ENCODE measurements around the gene WDR72.
"Not testable (repeated sequence)": the region's sequence is repeated elsewhere in the genome, so short reads cannot be mapped to it uniquely, and the experiment has no call there.

Gene WDR72

GRCh38 chr15:53746101-53746500, 13.4 kb downstream of the WDR72 start:
- in situ Hi-C loops (cut with MboI; ENCODE audit: low sequenced_read_pairs), result no loop called here
- Histone ChIP-seq H3K9me3 (no peaks in the 10 kb centered on the region), H3K4me1 (peaks cover 3% of the 10 kb centered on the region; the same call in 1 of the 2 replicates), H3K36me3 (replicated peaks) (no peaks in the 10 kb centered on the region), H3K27me3 (ENCODE audit: low read depth) (no peaks in the 10 kb centered on the region), H3K4me3 (no peak overlapping the region)
- no peak for DNase-seq (ENCODE audit: low spot score in 2 of 2)

GRCh38 chr15:53739651-53740050, 19.8 kb downstream of the WDR72 start:
- in situ Hi-C loops (cut with MboI; ENCODE audit: low sequenced_read_pairs), result no loop called here
- DNase-seq (ENCODE audit: low spot score in 2 of 2), result no peak
- H3K36me3 ChIP-seq (replicated peaks), result no peaks in the 10 kb centered on the region
- H3K4me1 ChIP-seq, result no peaks in the 10 kb centered on the region
- H3K4me3 ChIP-seq, result no peak overlapping the region
- H3K27me3 ChIP-seq (ENCODE audit: low read depth), result no peaks in the 10 kb centered on the region
- no peaks in the 10 kb centered on the region for H3K9me3 ChIP-seq

- H3K4me1 ChIP-seq, result no peaks in the 10 kb centered on the region
- DNase-seq (ENCODE audit: low spot score in 2 of 2), result no peak
- no peaks in the 10 kb centered on the region for H3K9me3 ChIP-seq
- in situ Hi-C loops (cut with MboI; ENCODE audit: low sequenced_read_pairs), result no loop called here
- H3K27me3 ChIP-seq (ENCODE audit: low read depth), result no peaks in the 10 kb centered on the region
- H3K4me3 ChIP-seq, result no peak overlapping the region
- no peaks in the 10 kb centered on the region for H3K36me3 ChIP-seq (replicated peaks)
Observed at GRCh38 chr15:53739187-53739586, 20.3 kb downstream of the WDR72 start.

- in situ Hi-C loops (cut with MboI; ENCODE audit: low sequenced_read_pairs), result no loop called here
- Histone ChIP-seq H3K4me3 (no peak overlapping the region), H3K9me3 (no peaks in the 10 kb centered on the region), H3K4me1 (no peaks in the 10 kb centered on the region), H3K27me3 (ENCODE audit: low read depth) (no peaks in the 10 kb centered on the region), H3K36me3 (replicated peaks) (no peaks in the 10 kb centered on the region)
- no peak for DNase-seq (ENCODE audit: low spot score in 2 of 2)
Observed at GRCh38 chr15:53721334-53722087, 38.0 kb downstream of the WDR72 start.

GRCh38 chr15:53716909-53717876, 42.3 kb downstream of the WDR72 start:
- no peak overlapping the region for H3K4me3 ChIP-seq
- in situ Hi-C loops (cut with MboI; ENCODE audit: low sequenced_read_pairs), result no loop called here
- H3K4me1 ChIP-seq, result no peaks in the 10 kb centered on the region
- no peaks in the 10 kb centered on the region for H3K27me3 ChIP-seq (ENCODE audit: low read depth)
- H3K9me3 ChIP-seq, result no peaks in the 10 kb centered on the region
- H3K36me3 ChIP-seq (replicated peaks), result no peaks in the 10 kb centered on the region
- DNase-seq (ENCODE audit: low spot score in 2 of 2), result no peak

GRCh38 chr15:53713218-53713617, 46.2 kb downstream of the WDR72 start:
- H3K27me3 ChIP-seq (ENCODE audit: low read depth), result peaks cover 13% of the 10 kb centered on the region

GRCh38 chr15:53710906-53711305, 48.6 kb downstream of the WDR72 start:
- in situ Hi-C loops (cut with MboI; ENCODE audit: low sequenced_read_pairs), result no loop called here
- Histone ChIP-seq H3K4me1 (no peaks in the 10 kb centered on the region), H3K9me3 (no peaks in the 10 kb centered on the region), H3K4me3 (no peak overlapping the region), H3K36me3 (replicated peaks) (no peaks in the 10 kb centered on the region), H3K27me3 (ENCODE audit: low read depth) (peaks cover 13% of the 10 kb centered on the region)
- no peak for DNase-seq (ENCODE audit: low spot score in 2 of 2)

More at GRCh38 chr15:53713218-53713617, 46.2 kb downstream of the WDR72 start:
- DNase-seq (ENCODE audit: low spot score in 2 of 2), result no peak
- Histone ChIP-seq H3K4me3 (no peak overlapping the region), H3K9me3 (no peaks in the 10 kb centered on the region), H3K36me3 (replicated peaks) (no peaks in the 10 kb centered on the region), H3K4me1 (no peaks in the 10 kb centered on the region)
- in situ Hi-C loops (cut with MboI; ENCODE audit: low sequenced_read_pairs), result no loop called here

- in situ Hi-C loops (cut with MboI; ENCODE audit: low sequenced_read_pairs), result no loop called here
- DNase-seq (ENCODE audit: low spot score in 2 of 2), result no peak
- Histone ChIP-seq H3K27me3 (ENCODE audit: low read depth) (peaks cover 13% of the 10 kb centered on the region), H3K9me3 (no peaks in the 10 kb centered on the region), H3K4me3 (no peak overlapping the region), H3K36me3 (replicated peaks) (no peaks in the 10 kb centered on the region), H3K4me1 (no peaks in the 10 kb centered on the region)
Observed at GRCh38 chr15:53709821-53710220, 49.6 kb downstream of the WDR72 start.

- no peak overlapping the region for H3K4me3 ChIP-seq
- DNase-seq (ENCODE audit: low spot score in 2 of 2), result no peak
- in situ Hi-C loops (cut with MboI; ENCODE audit: low sequenced_read_pairs), result no loop called here
- no peaks in the 10 kb centered on the region for H3K9me3 ChIP-seq
- H3K27me3 ChIP-seq (ENCODE audit: low read depth), result no peaks in the 10 kb centered on the region
- H3K4me1 ChIP-seq, result no peaks in the 10 kb centered on the region
- no peaks in the 10 kb centered on the region for H3K36me3 ChIP-seq (replicated peaks)
Observed at GRCh38 chr15:53695365-53695764, 64.1 kb downstream of the WDR72 start.

GRCh38 chr15:53694476-53694874, 65.0 kb downstream of the WDR72 start:
- in situ Hi-C loops (cut with MboI; ENCODE audit: low sequenced_read_pairs), result no loop called here
- no peaks in the 10 kb centered on the region for H3K27me3 ChIP-seq (ENCODE audit: low read depth)
- DNase-seq (ENCODE audit: low spot score in 2 of 2), result no peak
- no peak overlapping the region for H3K4me3 ChIP-seq
- H3K4me1 ChIP-seq, result no peaks in the 10 kb centered on the region
- H3K36me3 ChIP-seq (replicated peaks), result no peaks in the 10 kb centered on the region
- H3K9me3 ChIP-seq, result no peaks in the 10 kb centered on the region

- Histone ChIP-seq H3K36me3 (replicated peaks) (no peaks in the 10 kb centered on the region), H3K4me1 (no peaks in the 10 kb centered on the region), H3K27me3 (ENCODE audit: low read depth) (no peaks in the 10 kb centered on the region), H3K4me3 (no peak overlapping the region), H3K9me3 (no peaks in the 10 kb centered on the region)
- in situ Hi-C loops (cut with MboI; ENCODE audit: low sequenced_read_pairs), result no loop called here
- DNase-seq (ENCODE audit: low spot score in 2 of 2), result no peak
Observed at GRCh38 chr15:53693729-53694475, 65.6 kb downstream of the WDR72 start.

- DNase-seq (ENCODE audit: low spot score in 2 of 2); H3K4me1 ChIP-seq; H3K27me3 ChIP-seq (ENCODE audit: low read depth); H3K4me3 ChIP-seq; H3K9me3 ChIP-seq; H3K36me3 ChIP-seq (replicated peaks); in situ Hi-C loops (cut with MboI; ENCODE audit: low sequenced_read_pairs): not testable (repeated sequence)
Observed at GRCh38 chr15:53684162-53684561, 75.3 kb downstream of the WDR72 start.

GRCh38 chr15:53681056-53681455, 78.4 kb downstream of the WDR72 start:
- in situ Hi-C loops (cut with MboI; ENCODE audit: low sequenced_read_pairs), result no loop called here
- Histone ChIP-seq H3K4me3 (no peak overlapping the region), H3K9me3 (no peaks in the 10 kb centered on the region), H3K4me1 (no peaks in the 10 kb centered on the region), H3K27me3 (ENCODE audit: low read depth) (no peaks in the 10 kb centered on the region), H3K36me3 (replicated peaks) (no peaks in the 10 kb centered on the region)
- no peak for DNase-seq (ENCODE audit: low spot score in 2 of 2)
